NCI-H774 (cell line): ENCODE measurements around the gene SPATA31E1.

Experiments
- DNase-seq: peaks from one replicate; lab custom pipeline; 2025; lab: John Stamatoyannopoulos, UW

The SPATA31E1 gene

GRCh38 chr9:87863882-87864465 is 18.7 kb upstream of the SPATA31E1 start:
- no peak for DNase-seq

- DNase-seq, result no peak
These were observed 17.8 kb upstream of the SPATA31E1 start for GRCh38 chr9:87864915-87865314.

GRCh38 chr9:87865626-87866025 is 17.1 kb upstream of the SPATA31E1 start:
- no peak for DNase-seq

GRCh38 chr9:87867391-87867790 is 15.3 kb upstream of the SPATA31E1 start:
- no peak for DNase-seq

GRCh38 chr9:87868175-87868574 is 14.5 kb upstream of the SPATA31E1 start:
- DNase-seq, result no peak

GRCh38 chr9:87868635-87869034 is 14.0 kb upstream of the SPATA31E1 start:
- DNase-seq, result no peak

- DNase-seq, result no peak
These were observed 13.6 kb upstream of the SPATA31E1 start for GRCh38 chr9:87869082-87869481.

- no peak for DNase-seq
These were observed 11.1 kb upstream of the SPATA31E1 start for GRCh38 chr9:87871425-87872078.

- no peak for DNase-seq
These were observed 10.5 kb upstream of the SPATA31E1 start for GRCh38 chr9:87872079-87872624.

- no peak for DNase-seq
These were observed 8.9 kb upstream of the SPATA31E1 start for GRCh38 chr9:87873607-87874303.

GRCh38 chr9:87874304-87874623 is 8.4 kb upstream of the SPATA31E1 start:
- DNase-seq, result no peak

- no peak for DNase-seq
These were observed 7.6 kb upstream of the SPATA31E1 start for GRCh38 chr9:87875060-87875459.

GRCh38 chr9:87875831-87876545 is 6.7 kb upstream of the SPATA31E1 start:
- DNase-seq, result no peak

- no peak for DNase-seq
These were observed 6.0 kb upstream of the SPATA31E1 start for GRCh38 chr9:87876708-87877107.

GRCh38 chr9:87878989-87879511 is 3.6 kb upstream of the SPATA31E1 start:
- DNase-seq, result no peak

GRCh38 chr9:87880116-87880515 is 2.6 kb upstream of the SPATA31E1 start:
- no peak for DNase-seq

GRCh38 chr9:87880683-87881082 is 2.0 kb upstream of the SPATA31E1 start:
- no peak for DNase-seq

- DNase-seq, result no peak
These were observed 597 bp downstream of the SPATA31E1 start for GRCh38 chr9:87883274-87883673.

GRCh38 chr9:87883990-87884389 is 1.3 kb downstream of the SPATA31E1 start:
- DNase-seq, result no peak

GRCh38 chr9:87884578-87885459 is 2.1 kb downstream of the SPATA31E1 start:
- DNase-seq, result no peak

GRCh38 chr9:87885484-87886189 is 3.0 kb downstream of the SPATA31E1 start:
- DNase-seq, result no peak
